CD14-positive monocyte (primary cell): ENCODE results near the gene POLR2L. TPM values are rescaled to one million over a fixed set of nuclear protein-coding genes. Genes with fewer than 3 reads are reported as not detected.

Source experiments
- DNase-seq, 3 donors: peaks; one replicate each; pipeline ENCODE4 v3.0.0-alpha.2; 2011 to 2022
- H2AFZ ChIP-seq: 2 replicates; pipeline ENCODE4 v1.6.0; 2012; ENCODE audit warnings: mild to moderate bottlenecking, low read depth, low read length, inconsistent platforms; ENCODE audit not compliant: insufficient read depth, poor library complexity, severe bottlenecking
- H3K27ac ChIP-seq, 2 donors: 1 replicate in 1 of 2; 2 replicates in 1 of 2; pipeline ENCODE4 v1.5.1; 2012 to 2013; ENCODE audit warnings: low read length in 2 of 2, control low read depth in 1 of 2, inconsistent platforms in 1 of 2, low read depth in 1 of 2, mild to moderate bottlenecking in 1 of 2
- H3K27me3 ChIP-seq, 2 donors: one replicate each; pipeline versions ENCODE4 v1.6.0 to v1.6.1; 2011 to 2013; ENCODE audit warnings: low read length in 2 of 2; ENCODE audit not compliant: control insufficient read depth in 2 of 2, insufficient read depth in 2 of 2
- H3K36me3 ChIP-seq, 2 donors: replicated peaks in 1 of 2; 1 replicate in 1 of 2; 2 replicates in 1 of 2; pipeline versions ENCODE4 v1.5.1 to v1.6.1; 2012 to 2013; ENCODE audit warnings: low read length in 2 of 2, control low read depth in 1 of 2, inconsistent platforms in 1 of 2, mild to moderate bottlenecking in 1 of 2; ENCODE audit not compliant: insufficient read depth in 2 of 2, control insufficient read depth in 1 of 2
- H3K4me1 ChIP-seq, 2 donors: 1 replicate in 1 of 2; 2 replicates in 1 of 2; pipeline versions ENCODE4 v1.5.1 to v1.6.1; 2012 to 2013; ENCODE audit warnings: low read length in 2 of 2, control low read depth in 1 of 2, inconsistent platforms in 1 of 2, mild to moderate bottlenecking in 1 of 2, moderate library complexity in 1 of 2; ENCODE audit not compliant: insufficient read depth in 2 of 2, control insufficient read depth in 1 of 2
- H3K4me2 ChIP-seq: replicated peaks from 2 replicates; pipeline ENCODE3; 2012; ENCODE audit warnings: low read length, moderate library complexity, mild to moderate bottlenecking; ENCODE audit not compliant: poor library complexity, severe bottlenecking; ENCODE audit errors: extremely low read depth
- H3K4me3 ChIP-seq, 3 experiments: fragments of 200-600 bp in 1 of 3; sonication (generic) in 1 of 3; replicated peaks in 1 of 3; 1 replicate in 2 of 3; 2 replicates in 1 of 3; pipeline ENCODE4 v1.5.1; 2011 to 2013; ENCODE audit warnings: low read length in 3 of 3, mild to moderate bottlenecking in 3 of 3, control low read depth in 2 of 3, low read depth in 2 of 3, inconsistent platforms in 1 of 3, moderate library complexity in 1 of 3
- H3K79me2 ChIP-seq: 2 replicates; pipeline ENCODE4 v1.6.0; 2012; ENCODE audit warnings: mild to moderate bottlenecking, control low read depth, inconsistent platforms, low read length, moderate library complexity; ENCODE audit not compliant: insufficient read depth
- H3K9ac ChIP-seq: 2 replicates; pipeline ENCODE4 v1.6.0; 2017; ENCODE audit warnings: low read length, mild to moderate bottlenecking; ENCODE audit not compliant: insufficient read depth, poor library complexity, severe bottlenecking
- H3K9me3 ChIP-seq, 2 donors: replicated peaks in 1 of 2; 1 replicate in 1 of 2; 2 replicates in 1 of 2; pipeline versions ENCODE4 v1.5.1 to v1.6.1; 2012 to 2013; ENCODE audit warnings: low read length in 2 of 2, control low read depth in 1 of 2; ENCODE audit not compliant: control insufficient read depth in 1 of 2, insufficient read depth in 1 of 2
- H4K20me1 ChIP-seq: 2 replicates; pipeline ENCODE4 v1.6.0; 2012; ENCODE audit warnings: mild to moderate bottlenecking, low read length, control low read depth, moderate library complexity; ENCODE audit not compliant: insufficient read depth
- H3K27ac Mint-ChIP-seq, 7 donors: one replicate each; pipeline ENCODE4 v1.8.0; 2020; ENCODE audit warnings: mild to moderate bottlenecking in 7 of 7, mixed read lengths in 7 of 7, moderate library complexity in 6 of 7, inconsistent platforms in 2 of 7
- H3K27me3 Mint-ChIP-seq, 3 donors: one replicate each; pipeline ENCODE4 v1.8.0; 2021 to 2022; ENCODE audit warnings: low read depth in 3 of 3, mild to moderate bottlenecking in 3 of 3, mixed read lengths in 3 of 3, moderate library complexity in 3 of 3, inconsistent platforms in 1 of 3
- H3K36me3 Mint-ChIP-seq, 2 donors: one replicate each; pipeline ENCODE4 v1.8.0; 2020; ENCODE audit warnings: mixed read lengths in 2 of 2, inconsistent platforms in 1 of 2, mild to moderate bottlenecking in 1 of 2
- H3K4me1 Mint-ChIP-seq: one replicate; pipeline ENCODE4 v1.8.0; 2020; ENCODE audit warnings: mild to moderate bottlenecking, mixed read lengths
- H3K4me3 Mint-ChIP-seq, 2 donors: one replicate each; pipeline ENCODE4 v1.8.0; 2020; ENCODE audit warnings: mild to moderate bottlenecking in 2 of 2, mixed read lengths in 2 of 2, moderate library complexity in 1 of 2
- H3K9me3 Mint-ChIP-seq, 7 donors: one replicate each; pipeline ENCODE4 v1.8.0; 2020 to 2022; ENCODE audit warnings: mixed read lengths in 7 of 7, mild to moderate bottlenecking in 6 of 7, moderate library complexity in 6 of 7, inconsistent platforms in 2 of 7
- WGBS: methylation state at CpG from one replicate; pipeline ENCODE4 v1.1.5; 2013; ENCODE audit warnings: missing lambda C conversion rate; ENCODE audit not compliant: insufficient coverage; 5-methylcytosine and 5-hydroxymethylcytosine counted together
- intact Hi-C, 2 donors: fragments of 100-400 bp; cut with micrococcal nuclease; formaldehyde crosslinking; loops; one replicate each; pipeline versions ENCODE4 v1.15.0 to v1.15.1; 2023
- polyA plus RNA-seq, 3 donors: library from polyadenylated mRNA; depleted of rRNA in 1 of 3; unstranded in 2 of 3; stranded (reverse) in 1 of 3; fragments of 300-500 nt in 2 of 3; fragments of >200 nt in 1 of 3; fragmentation: Illumina TruSeq in 2 of 3; gene quantifications; 1 replicate in 2 of 3; 2 replicates in 1 of 3; pipeline ENCODE4 v1.2.3, GENCODE V29; 2012 to 2021
- TF ChIP-seq, protein P1 (sequence below): fragments of 200-600 bp; IDR thresholded peaks from one replicate; pipeline ENCODE4 v1.8.0; 2022; ENCODE audit warnings: antibody characterized with exemption, mild to moderate bottlenecking

Gene POLR2L
- polyA plus RNA-seq, 3 donors = 93.9 to 133 (median 110) TPM

DNA sequence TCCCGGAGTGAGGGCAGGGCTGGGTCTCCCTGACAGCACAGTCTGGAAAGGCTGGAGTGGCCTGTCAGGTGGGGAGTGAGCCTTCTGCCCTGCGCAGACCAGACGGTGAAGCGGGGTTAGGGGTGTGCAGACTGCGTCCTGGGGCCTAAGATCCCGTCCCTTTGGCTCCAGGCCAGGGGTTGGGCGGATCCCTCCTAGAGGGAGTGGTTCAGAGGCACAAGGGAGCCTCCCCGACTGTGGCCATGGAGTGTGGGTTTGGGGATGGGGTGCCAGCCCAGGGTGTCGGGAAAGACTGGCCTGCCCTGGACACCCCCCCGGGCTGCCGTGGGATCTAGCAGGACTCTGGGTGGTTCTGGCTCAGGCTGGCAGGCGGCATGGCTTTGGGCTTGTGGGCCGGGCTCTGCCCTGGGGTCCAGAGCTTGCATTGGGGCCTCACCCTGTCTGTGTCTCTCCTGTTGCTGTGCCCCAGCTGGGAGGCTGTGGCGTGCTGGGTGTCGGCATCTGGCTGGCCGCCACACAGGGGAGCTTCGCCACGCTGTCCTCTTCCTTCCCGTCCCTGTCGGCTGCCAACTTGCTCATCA, 19.8 kb upstream of the POLR2L start:
- H4K20me1 ChIP-seq = peaks cover 33% of the 10 kb centered on the region
- TF ChIP-seq, protein P1, sequence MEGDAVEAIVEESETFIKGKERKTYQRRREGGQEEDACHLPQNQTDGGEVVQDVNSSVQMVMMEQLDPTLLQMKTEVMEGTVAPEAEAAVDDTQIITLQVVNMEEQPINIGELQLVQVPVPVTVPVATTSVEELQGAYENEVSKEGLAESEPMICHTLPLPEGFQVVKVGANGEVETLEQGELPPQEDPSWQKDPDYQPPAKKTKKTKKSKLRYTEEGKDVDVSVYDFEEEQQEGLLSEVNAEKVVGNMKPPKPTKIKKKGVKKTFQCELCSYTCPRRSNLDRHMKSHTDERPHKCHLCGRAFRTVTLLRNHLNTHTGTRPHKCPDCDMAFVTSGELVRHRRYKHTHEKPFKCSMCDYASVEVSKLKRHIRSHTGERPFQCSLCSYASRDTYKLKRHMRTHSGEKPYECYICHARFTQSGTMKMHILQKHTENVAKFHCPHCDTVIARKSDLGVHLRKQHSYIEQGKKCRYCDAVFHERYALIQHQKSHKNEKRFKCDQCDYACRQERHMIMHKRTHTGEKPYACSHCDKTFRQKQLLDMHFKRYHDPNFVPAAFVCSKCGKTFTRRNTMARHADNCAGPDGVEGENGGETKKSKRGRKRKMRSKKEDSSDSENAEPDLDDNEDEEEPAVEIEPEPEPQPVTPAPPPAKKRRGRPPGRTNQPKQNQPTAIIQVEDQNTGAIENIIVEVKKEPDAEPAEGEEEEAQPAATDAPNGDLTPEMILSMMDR = no peak
- H3K4me1 ChIP-seq = no peaks in the 10 kb centered on the region
- H3K4me3 ChIP-seq = no peak overlapping the region
- no peak overlapping the region for H3K27ac ChIP-seq
- peaks cover 2 to 7% of the 10 kb centered on the region in 2 donors for H3K36me3 Mint-ChIP-seq
- H3K4me1 Mint-ChIP-seq = peaks cover 5% of the 10 kb centered on the region
- no peaks in the 10 kb centered on the region for H3K79me2 ChIP-seq
- intact Hi-C loops = no loop called here
- H3K27me3 ChIP-seq = no peaks in the 10 kb centered on the region
- no peak overlapping the region for H3K4me2 ChIP-seq
- H3K9me3 Mint-ChIP-seq = peaks cover 0 to 2% (median 0%) of the 10 kb centered on the region in 7 donors
- no peak for DNase-seq
- no peak overlapping the region for H3K4me3 Mint-ChIP-seq
- H3K9ac ChIP-seq = no peak overlapping the region
- H3K27ac Mint-ChIP-seq = no peak overlapping the region
- no peak overlapping the region for H2AFZ ChIP-seq
- peaks cover 0 to 5% (median 2%) of the 10 kb centered on the region in 3 donors for H3K27me3 Mint-ChIP-seq
- no peaks in the 10 kb centered on the region for H3K9me3 ChIP-seq
- H3K36me3 ChIP-seq = peaks cover 3 to 6% of the 10 kb centered on the region in 2 donors
- WGBS = 75% methylated on average over 19 of the region's 20 CpGs

DNA sequence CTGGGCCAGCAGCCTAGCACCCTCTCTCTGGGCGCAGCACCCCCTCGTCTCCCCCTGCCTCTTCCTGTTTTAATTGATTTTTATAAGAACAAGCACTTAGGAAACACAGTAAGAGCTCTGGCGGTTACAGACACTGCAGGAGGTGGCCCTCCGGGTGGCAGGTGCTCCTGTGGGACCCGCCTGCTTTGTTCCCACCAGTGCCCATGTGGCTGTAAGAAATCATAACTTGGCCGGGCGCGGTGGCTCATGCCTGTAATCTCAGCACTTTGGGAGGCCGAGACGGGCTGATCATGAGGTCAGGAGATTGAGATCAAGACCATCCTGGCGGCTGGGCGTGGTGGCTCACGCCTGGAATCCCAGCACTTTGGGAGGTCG, 18.8 kb upstream of the POLR2L start:
- H3K36me3 Mint-ChIP-seq = peaks cover 2 to 7% of the 10 kb centered on the region in 2 donors
- Histone ChIP-seq H3K9me3 (no peaks in the 10 kb centered on the region), H3K4me1 (no peaks in the 10 kb centered on the region), H3K36me3 (peaks cover 3 to 6% of the 10 kb centered on the region in 2 donors), H3K9ac (no peak overlapping the region), H3K27me3 (no peaks in the 10 kb centered on the region), H3K79me2 (no peaks in the 10 kb centered on the region), H3K4me3 (no peak overlapping the region), H2AFZ (no peak overlapping the region), H4K20me1 (peaks cover 41% of the 10 kb centered on the region), H3K27ac (no peak overlapping the region), H3K4me2 (no peak overlapping the region)
- DNase-seq = no peak
- 92% methylated on average over 13 of the region's 14 CpGs for WGBS
- H3K9me3 Mint-ChIP-seq = peaks cover 0 to 2% (median 0%) of the 10 kb centered on the region in 7 donors
- TF ChIP-seq, protein P1 = no peak
- peaks cover 8% of the 10 kb centered on the region for H3K4me1 Mint-ChIP-seq
- no peak overlapping the region for H3K4me3 Mint-ChIP-seq
- intact Hi-C loops = no loop called here
- H3K27ac Mint-ChIP-seq = peak overlapping the region in 1 of 7 donors; percentile 63
- peaks cover 0 to 5% (median 2%) of the 10 kb centered on the region in 3 donors for H3K27me3 Mint-ChIP-seq
